A549 (cell line): ENCODE measurements around the gene LRRIQ3. TPM values are rescaled to one million over a fixed set of nuclear protein-coding genes. Genes with fewer than 3 reads are reported as not detected.

Experiments used
- ATAC-seq, 2 experiments: fragments of 200-7000 bp in 1 of 2; fragments of >200 bp in 1 of 2; cut with Nextera tagmentation in 1 of 2; cut with Tn5 transposase in 1 of 2; 3 replicates each; pipeline versions ENCODE4 v1.8.0 to v1.9.1; 2018 to 2020; ENCODE audit warnings: mild to moderate bottlenecking in 1 of 2, moderate library complexity in 1 of 2
- CTCF ChIA-PET: fragments of 300-600 bp; sonication (Branson Sonifier 250); formaldehyde crosslinking; extraction: SDS; loops from one replicate; lab custom pipeline; 2021; ENCODE audit warnings: antibody characterized with exemption, inconsistent platforms; lab: Yijun Ruan, JAX
- POLR2A ChIA-PET: fragments of 350-600 bp; formaldehyde crosslinking; extraction: SDS; loops from one replicate; lab custom pipeline; 2021; ENCODE audit warnings: antibody characterized with exemption, inconsistent platforms; lab: Yijun Ruan, JAX
- DNase-seq, 2 experiments: peaks; one replicate each; pipeline versions ENCODE4 v3.0.0 to v3.0.0-alpha.2; 2011 to 2016; ENCODE audit warnings: low read depth in 1 of 2, low spot score in 1 of 2
- FAIRE-seq: peaks from 2 replicates; lab custom pipeline; 2011; peaks lifted over from hg19 to GRCh38; lab: Jason Lieb, UNC
- H3K27ac ChIP-seq, 2 experiments: fragments of >200 bp; sonication (Bioruptor Twin); formaldehyde crosslinking; 3 replicates each; pipeline ENCODE4 v1.5.1; 2016 to 2017
- H3K4me1 ChIP-seq: fragments of >200 bp; sonication (Bioruptor Twin); formaldehyde crosslinking; 3 replicates; pipeline ENCODE4 v1.6.1; 2016
- H3K4me2 ChIP-seq: fragments of >200 bp; sonication (Bioruptor Twin); formaldehyde crosslinking; 3 replicates; pipeline ENCODE4 v1.6.1; 2016
- H3K4me3 ChIP-seq: fragments of >200 bp; sonication (Bioruptor Twin); formaldehyde crosslinking; 3 replicates; pipeline ENCODE4 v1.5.1; 2016
- H3K9me3 ChIP-seq: fragments of >200 bp; sonication (Bioruptor Twin); formaldehyde crosslinking; 3 replicates; pipeline ENCODE4 v1.6.1; 2016
- CEBPB ChIP-seq, 2 experiments: fragments of >200 bp in 1 of 2; sonication (Bioruptor Twin) in 1 of 2; formaldehyde crosslinking in 1 of 2; IDR thresholded peaks; 2 replicates each; pipeline ENCODE4 v1.6.1; 2012 to 2016
- CHD4 ChIP-seq: fragments of 200-600 bp; sonication (generic); IDR thresholded peaks from 2 replicates; pipeline ENCODE4 v1.6.1; 2016; ENCODE audit warnings: antibody characterized with exemption, mild to moderate bottlenecking, borderline replicate concordance
- EHF ChIP-seq: fragments of 250-450 bp; sonication (Bioruptor Pico); IDR thresholded peaks from 2 replicates; pipeline ENCODE4 v1.5.0; 2020; ENCODE audit warnings: mild to moderate bottlenecking
- EP300 ChIP-seq, 2 experiments: fragments of >200 bp; sonication (Bioruptor Twin); formaldehyde crosslinking; IDR thresholded peaks; 2 replicates in 1 of 2; 3 replicates in 1 of 2; pipeline ENCODE4 v1.6.1; 2016 to 2017
- FOXS1 ChIP-seq: fragments of 250-450 bp; sonication (Bioruptor Pico); IDR thresholded peaks from 2 replicates; pipeline ENCODE4 v1.5.0; 2020; ENCODE audit warnings: mild to moderate bottlenecking, moderate library complexity
- GATA3 ChIP-seq: IDR thresholded peaks from 2 replicates; pipeline ENCODE4 v1.6.1; 2012; ENCODE audit warnings: borderline replicate concordance
- HEYL ChIP-seq: fragments of 250-450 bp; sonication (Bioruptor Pico); IDR thresholded peaks from 2 replicates; pipeline ENCODE4 v1.8.0; 2021; ENCODE audit warnings: mild to moderate bottlenecking, moderate library complexity
- HOXB13 ChIP-seq: fragments of 250-450 bp; sonication (Bioruptor Pico); IDR thresholded peaks from 2 replicates; pipeline ENCODE4 v1.5.0; 2020; ENCODE audit warnings: low read depth, mild to moderate bottlenecking, moderate library complexity
- HOXB5 ChIP-seq: fragments of 250-450 bp; sonication (Bioruptor Pico); IDR thresholded peaks from 2 replicates; pipeline ENCODE4 v1.5.0; 2020; ENCODE audit warnings: mild to moderate bottlenecking, moderate library complexity
- JUN ChIP-seq, 2 experiments: fragments of >200 bp; sonication (Bioruptor Twin); formaldehyde crosslinking; IDR thresholded peaks; 2 replicates in 1 of 2; 3 replicates in 1 of 2; pipeline ENCODE4 v1.6.1; 2016 to 2017
- JUNB ChIP-seq: fragments of >200 bp; sonication (Bioruptor Twin); formaldehyde crosslinking; IDR thresholded peaks from 2 replicates; pipeline ENCODE4 v1.6.1; 2016
- KDM5A ChIP-seq: fragments of 200-600 bp; sonication (generic); IDR thresholded peaks from 2 replicates; pipeline ENCODE4 v1.6.1; 2016; ENCODE audit warnings: antibody characterized with exemption, mild to moderate bottlenecking
- NFE2L2 ChIP-seq: fragments of 150-350 bp; conservative IDR thresholded peaks from 2 replicates; pipeline ENCODE4 v1.6.1; 2014; ENCODE audit warnings: low read length
- NPAS2 ChIP-seq: fragments of 250-450 bp; sonication (Bioruptor Pico); IDR thresholded peaks from 2 replicates; pipeline ENCODE4 v1.8.0; 2022; ENCODE audit warnings: mild to moderate bottlenecking, moderate library complexity, borderline replicate concordance
- PHF8 ChIP-seq: fragments of 200-600 bp; sonication (generic); IDR thresholded peaks from 2 replicates; pipeline ENCODE4 v1.6.1; 2016; ENCODE audit warnings: low read depth, mild to moderate bottlenecking, antibody characterized with exemption, moderate library complexity, borderline replicate concordance
- POLR2A ChIP-seq: IDR thresholded peaks from 2 replicates; pipeline ENCODE4 v1.6.1; 2012; ENCODE audit warnings: mild to moderate bottlenecking, low read length
- RAD21 ChIP-seq, 2 experiments: fragments of >200 bp in 1 of 2; sonication (Bioruptor Twin) in 1 of 2; formaldehyde crosslinking in 1 of 2; IDR thresholded peaks in 1 of 2; conservative IDR thresholded peaks in 1 of 2; 2 replicates in 1 of 2; 3 replicates in 1 of 2; pipeline ENCODE4 v1.6.1; 2012 to 2018; ENCODE audit warnings: inconsistent platforms in 1 of 2
- SREBF2 ChIP-seq: fragments of 450-650 bp; IDR thresholded peaks from 2 replicates; pipeline ENCODE4 v1.6.1; 2014; ENCODE audit warnings: mild to moderate bottlenecking, moderate library complexity
- TFCP2L1 ChIP-seq: fragments of 250-450 bp; sonication (Bioruptor Pico); IDR thresholded peaks from 2 replicates; pipeline ENCODE4 v1.5.0; 2021; ENCODE audit warnings: mild to moderate bottlenecking
- ZFP36 ChIP-seq: fragments of 450-650 bp; IDR thresholded peaks from 2 replicates; pipeline ENCODE4 v1.6.1; 2014; ENCODE audit warnings: borderline replicate concordance; ENCODE audit not compliant: partially characterized antibody
- ZNF302 ChIP-seq: fragments of 250-450 bp; sonication (Bioruptor Pico); IDR thresholded peaks from 2 replicates; pipeline ENCODE4 v1.9.0; 2021; ENCODE audit warnings: inconsistent platforms, mild to moderate bottlenecking, moderate library complexity
- WGBS: methylation state at CpG from one replicate; pipeline ENCODE4 v1.1.6; 2017; ENCODE audit errors: missing lambda C conversion rate; 5-methylcytosine and 5-hydroxymethylcytosine counted together
- polyA plus RNA-seq, 4 experiments: library from polyadenylated mRNA; depleted of rRNA in 3 of 4; stranded (reverse); fragments of >200 nt; fragmentation: RNase III in 1 of 4; extraction: RNeasy Plus Mini Kit Qiagen cat#74134 plus additional on column Dnase treatment in 1 of 4; gene quantifications; 2 replicates in 3 of 4; 3 replicates in 1 of 4; pipeline ENCODE4 v1.2.3, GENCODE V29; 2011 to 2017
- TF ChIP-seq, protein P1 (sequence below): IDR thresholded peaks from 2 replicates; pipeline ENCODE4 v1.6.1; 2012; ENCODE audit warnings: low read depth, borderline replicate concordance
- TF ChIP-seq, protein P2 (sequence below): fragments of >200 bp; sonication (Bioruptor Twin); formaldehyde crosslinking; IDR thresholded peaks from 2 replicates; pipeline ENCODE4 v1.6.1; 2016
- TF ChIP-seq, protein P3 (sequence below): fragments of >200 bp; sonication (Bioruptor Twin); formaldehyde crosslinking; IDR thresholded peaks from 3 replicates; pipeline ENCODE4 v1.5.1; 2016
- TF ChIP-seq, protein P4 (sequence below): fragments of 250-450 bp; sonication (Bioruptor Pico); IDR thresholded peaks from 2 replicates; pipeline ENCODE4 v1.5.0; 2021; ENCODE audit warnings: mild to moderate bottlenecking, moderate library complexity, borderline replicate concordance
- TF ChIP-seq, protein P5 (sequence below): IDR thresholded peaks from 2 replicates; pipeline ENCODE4 v1.6.1; 2012
- TF ChIP-seq, protein P6 (sequence below): fragments of 450-650 bp; IDR thresholded peaks from 2 replicates; pipeline ENCODE4 v1.6.1; 2014; ENCODE audit warnings: antibody characterized with exemption

The LRRIQ3 gene
- polyA plus RNA-seq, 2 of the 4 experiments (the other 2 are of a cell fraction) = 2.4 to 3.9 TPM

DNA sequence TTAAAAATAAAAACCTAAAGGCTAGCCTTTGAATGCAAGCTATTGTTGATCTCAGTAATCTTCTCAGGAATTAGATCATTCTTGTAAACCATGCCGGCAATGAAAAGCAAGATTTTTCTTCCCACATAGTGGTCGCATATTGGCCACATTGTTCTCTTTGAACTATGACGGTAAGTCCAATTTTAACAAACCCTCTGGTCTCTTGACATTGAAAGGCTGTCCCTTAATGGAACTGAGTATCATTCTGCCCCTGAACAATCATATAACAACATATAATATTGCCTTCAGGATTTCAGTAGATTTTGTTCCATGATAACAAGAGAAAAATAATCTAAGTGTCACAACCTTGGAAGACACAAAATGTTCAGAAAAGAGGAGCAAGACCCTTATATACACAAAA lies 38.5 kb upstream of the LRRIQ3 start (continued):
- TF ChIP-seq, protein P1, sequence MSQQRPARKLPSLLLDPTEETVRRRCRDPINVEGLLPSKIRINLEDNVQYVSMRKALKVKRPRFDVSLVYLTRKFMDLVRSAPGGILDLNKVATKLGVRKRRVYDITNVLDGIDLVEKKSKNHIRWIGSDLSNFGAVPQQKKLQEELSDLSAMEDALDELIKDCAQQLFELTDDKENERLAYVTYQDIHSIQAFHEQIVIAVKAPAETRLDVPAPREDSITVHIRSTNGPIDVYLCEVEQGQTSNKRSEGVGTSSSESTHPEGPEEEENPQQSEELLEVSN = no peak
- TF ChIP-seq, protein P2, sequence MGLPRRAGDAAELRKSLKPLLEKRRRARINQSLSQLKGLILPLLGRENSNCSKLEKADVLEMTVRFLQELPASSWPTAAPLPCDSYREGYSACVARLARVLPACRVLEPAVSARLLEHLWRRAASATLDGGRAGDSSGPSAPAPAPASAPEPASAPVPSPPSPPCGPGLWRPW = no peak

DNA sequence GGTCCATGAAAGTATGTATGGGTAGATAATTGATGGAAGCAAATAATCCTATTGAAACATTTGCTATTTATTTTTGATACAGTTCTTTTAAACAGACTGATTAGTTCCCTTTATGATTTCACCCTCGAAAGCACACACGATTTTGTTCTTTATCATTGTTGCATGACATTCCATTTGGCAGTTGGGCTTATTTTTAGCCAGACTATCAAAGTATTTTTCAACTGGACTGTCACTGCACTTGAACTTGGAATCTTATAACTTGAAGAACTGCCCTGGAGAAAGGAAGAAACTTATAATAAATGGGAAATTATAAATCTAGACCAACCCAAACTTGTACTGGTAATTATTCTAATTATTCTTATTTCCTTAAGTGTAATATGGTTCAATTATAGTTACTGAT lies 37.2 kb upstream of the LRRIQ3 start, which contains the start of gene TNNI3K:
TSS of gene TNNI3K (plus strand) at position 235 of the 400 bp plus-strand sequence. CDS start at position 300, 65 bp downstream.
- DNase-seq (no peak), FAIRE-seq (no peak), ATAC-seq (no peak)
- Histone ChIP-seq H3K9me3 (no peaks in the 10 kb centered on the region), H3K4me3 (no peak within 1 kb of the TSS), H3K4me1 (no peaks in the 10 kb centered on the region), H3K27ac (no peak within 1 kb of the TSS), H3K4me2 (no peak within 1 kb of the TSS)
- 7% methylated on average over 2 of the region's 2 CpGs for WGBS
- CTCF ChIA-PET = no interaction called here
- POLR2A ChIA-PET = no interaction called here
- TF ChIP-seq GATA3 = no peak
- no peak for TF ChIP-seq HEYL (CRISPR knock-in tag)
- no peak for TF ChIP-seq RAD21 (conservative IDR thresholded peaks at IDR 0.05 in 1 of 2, IDR thresholded peaks at IDR 0.05 in 1 of 2)
- no peak for TF ChIP-seq HOXB13 (CRISPR knock-in tag)
- no peak for TF ChIP-seq PHF8
- TF ChIP-seq JUNB = no peak
- TF ChIP-seq, protein P3, sequence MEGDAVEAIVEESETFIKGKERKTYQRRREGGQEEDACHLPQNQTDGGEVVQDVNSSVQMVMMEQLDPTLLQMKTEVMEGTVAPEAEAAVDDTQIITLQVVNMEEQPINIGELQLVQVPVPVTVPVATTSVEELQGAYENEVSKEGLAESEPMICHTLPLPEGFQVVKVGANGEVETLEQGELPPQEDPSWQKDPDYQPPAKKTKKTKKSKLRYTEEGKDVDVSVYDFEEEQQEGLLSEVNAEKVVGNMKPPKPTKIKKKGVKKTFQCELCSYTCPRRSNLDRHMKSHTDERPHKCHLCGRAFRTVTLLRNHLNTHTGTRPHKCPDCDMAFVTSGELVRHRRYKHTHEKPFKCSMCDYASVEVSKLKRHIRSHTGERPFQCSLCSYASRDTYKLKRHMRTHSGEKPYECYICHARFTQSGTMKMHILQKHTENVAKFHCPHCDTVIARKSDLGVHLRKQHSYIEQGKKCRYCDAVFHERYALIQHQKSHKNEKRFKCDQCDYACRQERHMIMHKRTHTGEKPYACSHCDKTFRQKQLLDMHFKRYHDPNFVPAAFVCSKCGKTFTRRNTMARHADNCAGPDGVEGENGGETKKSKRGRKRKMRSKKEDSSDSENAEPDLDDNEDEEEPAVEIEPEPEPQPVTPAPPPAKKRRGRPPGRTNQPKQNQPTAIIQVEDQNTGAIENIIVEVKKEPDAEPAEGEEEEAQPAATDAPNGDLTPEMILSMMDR = no peak
- TF ChIP-seq, protein P4, sequence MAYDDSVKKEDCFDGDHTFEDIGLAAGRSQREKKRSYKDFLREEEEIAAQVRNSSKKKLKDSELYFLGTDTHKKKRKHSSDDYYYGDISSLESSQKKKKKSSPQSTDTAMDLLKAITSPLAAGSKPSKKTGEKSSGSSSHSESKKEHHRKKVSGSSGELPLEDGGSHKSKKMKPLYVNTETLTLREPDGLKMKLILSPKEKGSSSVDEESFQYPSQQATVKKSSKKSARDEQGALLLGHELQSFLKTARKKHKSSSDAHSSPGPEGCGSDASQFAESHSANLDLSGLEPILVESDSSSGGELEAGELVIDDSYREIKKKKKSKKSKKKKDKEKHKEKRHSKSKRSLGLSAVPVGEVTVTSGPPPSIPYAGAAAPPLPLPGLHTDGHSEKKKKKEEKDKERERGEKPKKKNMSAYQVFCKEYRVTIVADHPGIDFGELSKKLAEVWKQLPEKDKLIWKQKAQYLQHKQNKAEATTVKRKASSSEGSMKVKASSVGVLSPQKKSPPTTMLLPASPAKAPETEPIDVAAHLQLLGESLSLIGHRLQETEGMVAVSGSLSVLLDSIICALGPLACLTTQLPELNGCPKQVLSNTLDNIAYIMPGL (CRISPR knock-in tag) = no peak
- no peak for TF ChIP-seq EP300 (IDR thresholded peaks at IDR 0.05)
- no peak for TF ChIP-seq FOXS1

DNA sequence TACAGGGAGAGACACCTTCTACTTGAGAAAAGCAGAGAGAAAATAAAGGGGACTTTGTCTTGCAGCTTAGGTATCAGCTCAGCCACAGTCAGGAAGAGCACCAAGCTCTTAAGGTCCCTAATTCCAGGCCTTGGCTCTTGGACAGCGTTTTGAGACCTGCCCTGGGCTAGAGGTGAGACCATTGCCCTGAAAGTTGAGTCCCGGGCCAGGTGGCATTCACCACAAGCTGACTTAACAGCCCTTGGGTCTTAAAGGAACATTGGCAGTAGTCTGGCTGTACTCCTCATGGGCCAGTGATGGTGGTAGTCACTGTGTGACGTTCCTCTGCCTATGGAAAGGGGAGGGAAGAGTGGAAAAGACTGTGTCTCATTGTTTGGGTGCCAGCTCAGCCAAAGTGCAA lies 25.5 kb upstream of the LRRIQ3 start:
- no peaks in the 10 kb centered on the region for H3K4me1 ChIP-seq
- no peaks in the 10 kb centered on the region for H3K9me3 ChIP-seq
- DNase-seq = no peak
- FAIRE-seq = no peak
- ChIA-PET CTCF (no interaction called here), POLR2A (no interaction called here)
- ATAC-seq = no peak
- H3K4me3 ChIP-seq = no peak overlapping the region
- TF ChIP-seq NFE2L2 (no peak), POLR2A (no peak), SREBF2 (no peak), FOXS1 (no peak), TFCP2L1 (CRISPR knock-in tag) (no peak), ZFP36 (no peak), NPAS2 (no peak), ZNF302 (CRISPR knock-in tag) (no peak), HEYL (CRISPR knock-in tag) (no peak), CEBPB (IDR thresholded peaks at IDR 0.05) (no peak), EHF (CRISPR knock-in tag) (no peak), KDM5A (no peak), JUN (IDR thresholded peaks at IDR 0.05) (no peak), CHD4 (no peak), HOXB5 (CRISPR knock-in tag) (no peak)
- TF ChIP-seq, protein P2 = no peak
- TF ChIP-seq, protein P5, sequence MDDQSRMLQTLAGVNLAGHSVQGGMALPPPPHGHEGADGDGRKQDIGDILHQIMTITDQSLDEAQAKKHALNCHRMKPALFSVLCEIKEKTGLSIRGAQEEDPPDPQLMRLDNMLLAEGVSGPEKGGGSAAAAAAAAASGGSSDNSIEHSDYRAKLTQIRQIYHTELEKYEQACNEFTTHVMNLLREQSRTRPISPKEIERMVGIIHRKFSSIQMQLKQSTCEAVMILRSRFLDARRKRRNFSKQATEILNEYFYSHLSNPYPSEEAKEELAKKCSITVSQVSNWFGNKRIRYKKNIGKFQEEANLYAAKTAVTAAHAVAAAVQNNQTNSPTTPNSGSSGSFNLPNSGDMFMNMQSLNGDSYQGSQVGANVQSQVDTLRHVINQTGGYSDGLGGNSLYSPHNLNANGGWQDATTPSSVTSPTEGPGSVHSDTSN = no peak
- TF ChIP-seq, protein P6, sequence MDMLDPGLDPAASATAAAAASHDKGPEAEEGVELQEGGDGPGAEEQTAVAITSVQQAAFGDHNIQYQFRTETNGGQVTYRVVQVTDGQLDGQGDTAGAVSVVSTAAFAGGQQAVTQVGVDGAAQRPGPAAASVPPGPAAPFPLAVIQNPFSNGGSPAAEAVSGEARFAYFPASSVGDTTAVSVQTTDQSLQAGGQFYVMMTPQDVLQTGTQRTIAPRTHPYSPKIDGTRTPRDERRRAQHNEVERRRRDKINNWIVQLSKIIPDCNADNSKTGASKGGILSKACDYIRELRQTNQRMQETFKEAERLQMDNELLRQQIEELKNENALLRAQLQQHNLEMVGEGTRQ = no peak
- 0% methylated on average over 1 of the region's 3 CpGs for WGBS
- H3K4me2 ChIP-seq = no peak overlapping the region
- H3K27ac ChIP-seq = no peak overlapping the region
